ENCODE results near the gene MAPK1. TPM values are rescaled to one million over a fixed set of nuclear protein-coding genes. Genes with fewer than 3 reads are reported as not detected.

The MAPK1 gene
- total and polyA plus RNA-seq, 2 donors (not counting 3 experiments of a cell fraction or from before 2014, with no cell fraction given) = 50.9 to 163 TPM

GRCh38 chr22:21832291-21833290 lies 34.9 kb downstream of the MAPK1 start:
- TF ChIP-seq CTCF (IDR thresholded peaks at IDR 0.05; ENCODE audit: extremely low read depth in 1 of 2, insufficient read depth in 1 of 2, low read depth in 1 of 2, low read length in 2 of 2) = no peak
- TF ChIP-seq MYC (IDR thresholded peaks at IDR 0.05; ENCODE audit: low read depth, low read length) = no peak
- no peak for TF ChIP-seq POLR2AphosphoS5 (IDR thresholded peaks at IDR 0.05; ENCODE audit: insufficient read depth, low read depth, low read length)
- no peak for TF ChIP-seq MAX (IDR thresholded peaks at IDR 0.05; ENCODE audit: insufficient read depth, insufficient read length)
- TF ChIP-seq JUN (IDR thresholded peaks at IDR 0.05; ENCODE audit: borderline replicate concordance, insufficient read depth, insufficient read length, low read depth) = no peak
- no peak for TF ChIP-seq EZH2 (IDR thresholded peaks at IDR 0.05; ENCODE audit: borderline replicate concordance, low read depth, low read length, severe bottlenecking)
- TF ChIP-seq FOS (IDR thresholded peaks at IDR 0.05; ENCODE audit: borderline replicate concordance, insufficient read depth, low read length) = no peak
- no peak for TF ChIP-seq POLR2A (IDR thresholded peaks at IDR 0.05; ENCODE audit: low read depth, low read length)
- TF ChIP-seq GATA2 (IDR thresholded peaks at IDR 0.05; ENCODE audit: insufficient read depth, insufficient read length, low read depth, low read length) = no peak
- ChIA-PET POLR2A (no interaction called here), CTCF (no interaction called here)
- no peak overlapping the region for H3K4me2 ChIP-seq (ENCODE audit: insufficient read depth, low read length)
- H3K79me2 ChIP-seq (ENCODE audit: control insufficient read depth, insufficient read depth, low read length) = peaks cover 97% of the 10 kb centered on the region
- no peak overlapping the region for H3K4me3 ChIP-seq (replicated peaks in 1 of 3; ENCODE audit: insufficient read depth in 1 of 3, low read depth in 1 of 3, low read length in 3 of 3)
- DNase-seq (ENCODE audit: low read depth, low spot score) = no peak
- H3K4me1 ChIP-seq (ENCODE audit: control insufficient read depth, extremely low read depth, insufficient read depth, low read length) = peaks cover 11% of the 10 kb centered on the region
- no peak overlapping the region for H2AFZ ChIP-seq (ENCODE audit: low read depth, low read length)
- no peaks in the 10 kb centered on the region for H3K9me3 ChIP-seq (replicated peaks; ENCODE audit: control insufficient read depth, insufficient read depth, low read length)
- FAIRE-seq = no peak
- no peak overlapping the region for H3K9ac ChIP-seq (replicated peaks; ENCODE audit: extremely low read depth, insufficient read depth, low read length)
- dilution Hi-C loops (cut with MboI; ENCODE audit: extremely low pct_ligation_motif_present, low sequenced_read_pairs) = no loop called here
- H3K9me1 ChIP-seq (replicated peaks; ENCODE audit: control insufficient read depth, extremely low read depth, insufficient read depth, low read length) = no peaks in the 10 kb centered on the region
- no peaks in the 10 kb centered on the region for H3K27me3 ChIP-seq (ENCODE audit: control insufficient read depth in 2 of 2, insufficient read depth in 2 of 2, low read length in 2 of 2)
- no TSS peak for BruUV-seq (replicated peaks)
- H4K20me1 ChIP-seq (replicated peaks; ENCODE audit: control insufficient read depth, extremely low read depth, insufficient read depth, low read length) = peaks cover 6% of the 10 kb centered on the region
- peaks cover 0 to 3% of the 10 kb centered on the region in 2 experiments for H3K36me3 ChIP-seq (ENCODE audit: control insufficient read depth in 2 of 2, extremely low read depth in 1 of 2, insufficient read depth in 2 of 2, low read length in 2 of 2)
- no peak overlapping the region for H3K27ac ChIP-seq (ENCODE audit: insufficient read depth, low read depth, low read length)
- intact Hi-C loops (cut with micrococcal nuclease) = no loop called here

Measured in endothelial cell of umbilical vein (primary cell).